RPMI7951 (cell line): ENCODE results near the gene NIBAN1. TPM values are rescaled to one million over a fixed set of nuclear protein-coding genes. Genes with fewer than 3 reads are reported as not detected.
A peak's percentile ranks its signal among the peaks of the same experiment; 100 is the strongest.
"Not testable (repeated sequence)": the region's sequence is repeated elsewhere in the genome, so short reads cannot be mapped to it uniquely, and the experiment has no call there.

Experiments
- DNase-seq: peaks from one replicate; pipeline ENCODE4 v3.0.0-alpha.2; 2012; ENCODE audit warnings: low read depth
- total RNA-seq: library from RNA; depleted of rRNA; stranded (reverse); fragments of >200 nt; shearing (Covaris generic); gene quantifications from 2 replicates; pipeline ENCODE4 v1.2.3, GENCODE V29; 2014; rRNA removed

NIBAN1 gene, protein sequence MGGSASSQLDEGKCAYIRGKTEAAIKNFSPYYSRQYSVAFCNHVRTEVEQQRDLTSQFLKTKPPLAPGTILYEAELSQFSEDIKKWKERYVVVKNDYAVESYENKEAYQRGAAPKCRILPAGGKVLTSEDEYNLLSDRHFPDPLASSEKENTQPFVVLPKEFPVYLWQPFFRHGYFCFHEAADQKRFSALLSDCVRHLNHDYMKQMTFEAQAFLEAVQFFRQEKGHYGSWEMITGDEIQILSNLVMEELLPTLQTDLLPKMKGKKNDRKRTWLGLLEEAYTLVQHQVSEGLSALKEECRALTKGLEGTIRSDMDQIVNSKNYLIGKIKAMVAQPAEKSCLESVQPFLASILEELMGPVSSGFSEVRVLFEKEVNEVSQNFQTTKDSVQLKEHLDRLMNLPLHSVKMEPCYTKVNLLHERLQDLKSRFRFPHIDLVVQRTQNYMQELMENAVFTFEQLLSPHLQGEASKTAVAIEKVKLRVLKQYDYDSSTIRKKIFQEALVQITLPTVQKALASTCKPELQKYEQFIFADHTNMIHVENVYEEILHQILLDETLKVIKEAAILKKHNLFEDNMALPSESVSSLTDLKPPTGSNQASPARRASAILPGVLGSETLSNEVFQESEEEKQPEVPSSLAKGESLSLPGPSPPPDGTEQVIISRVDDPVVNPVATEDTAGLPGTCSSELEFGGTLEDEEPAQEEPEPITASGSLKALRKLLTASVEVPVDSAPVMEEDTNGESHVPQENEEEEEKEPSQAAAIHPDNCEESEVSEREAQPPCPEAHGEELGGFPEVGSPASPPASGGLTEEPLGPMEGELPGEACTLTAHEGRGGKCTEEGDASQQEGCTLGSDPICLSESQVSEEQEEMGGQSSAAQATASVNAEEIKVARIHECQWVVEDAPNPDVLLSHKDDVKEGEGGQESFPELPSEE
- 9.7 and 9.9 TPM in 2 replicates for total RNA-seq

DNA sequence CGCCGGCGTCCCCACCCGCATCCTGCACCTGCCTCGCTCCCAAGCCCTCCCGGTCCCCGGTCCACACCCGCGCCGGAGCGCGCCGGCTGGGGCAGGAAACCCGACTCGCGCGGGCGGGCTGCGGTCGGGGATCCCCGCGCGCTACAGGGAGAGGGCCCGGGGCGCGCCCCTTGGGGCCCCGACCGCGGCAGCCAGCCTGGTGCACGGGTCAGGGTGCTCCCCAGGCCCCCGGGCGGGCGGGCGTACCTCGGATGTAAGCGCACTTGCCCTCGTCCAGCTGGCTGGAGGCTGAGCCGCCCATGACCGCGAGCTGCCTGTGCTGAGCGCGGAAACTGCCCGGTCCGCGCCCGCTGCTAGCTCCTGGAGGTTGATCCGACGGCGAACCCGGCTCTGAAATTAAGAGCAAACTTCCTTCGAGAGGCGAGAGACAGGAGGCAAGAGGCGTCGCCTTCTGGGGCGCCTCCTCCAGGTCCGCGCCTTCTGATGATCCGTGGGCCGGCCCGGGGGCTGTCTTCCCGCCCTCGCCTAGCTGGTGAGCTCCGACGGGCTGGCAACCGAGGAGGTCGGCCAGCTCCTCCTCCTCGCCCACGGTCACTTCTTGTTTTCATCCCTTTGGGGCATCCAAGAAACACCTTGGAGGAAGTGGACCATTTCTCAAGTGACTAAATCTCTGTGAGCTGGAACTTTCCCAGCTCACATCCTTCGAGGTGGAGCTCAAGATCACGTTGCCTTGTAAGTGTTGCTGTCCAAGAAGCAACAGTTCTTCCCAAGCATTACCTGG is at the start of gene NIBAN1:
NIBAN1 (minus strand) TSS at position 453 of the 781 bp plus-strand sequence; CDS start at position 301, 152 bp downstream.
- DNase-seq: peak; percentile 55

DNA sequence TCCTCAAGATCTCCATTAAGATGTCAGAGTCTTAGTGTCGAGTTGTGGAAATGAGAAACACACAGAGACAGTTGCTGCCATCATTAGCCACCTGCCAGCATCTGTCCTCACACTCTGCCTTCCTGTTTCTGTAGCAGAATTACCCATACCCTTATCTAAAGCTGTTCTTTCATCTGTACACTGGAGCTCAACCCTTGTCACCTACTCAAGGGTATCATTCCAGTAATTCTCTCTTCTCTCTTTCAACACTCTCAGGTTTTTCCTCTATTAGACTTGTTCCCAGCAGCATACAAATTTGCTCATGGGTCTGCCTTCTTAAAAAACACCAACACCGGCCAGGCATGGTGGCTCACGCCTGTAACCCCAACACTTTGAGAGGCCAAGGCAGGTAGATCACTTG is 43.7 kb upstream of the NIBAN1 start:
- no peak for DNase-seq

DNA sequence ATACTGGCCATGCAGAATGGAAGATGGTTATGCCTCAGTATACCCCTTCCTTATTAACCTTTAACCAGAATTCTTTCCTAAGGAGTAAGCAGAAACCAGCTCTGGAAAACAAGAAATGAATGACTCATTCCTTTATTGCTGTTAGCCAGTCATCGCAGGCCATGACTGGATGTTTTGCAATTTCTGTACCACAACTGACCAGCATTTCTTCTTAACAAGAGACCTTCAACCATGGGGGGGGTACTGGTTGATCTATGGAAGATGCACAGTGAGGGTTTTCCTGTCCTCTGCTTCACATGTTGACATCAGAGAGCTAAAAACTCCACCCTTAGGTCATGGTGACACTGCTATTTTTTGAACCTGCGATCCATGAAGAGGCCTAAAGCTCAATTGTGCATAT is 43.0 kb upstream of the NIBAN1 start:
- DNase-seq: peak; percentile 72

DNA sequence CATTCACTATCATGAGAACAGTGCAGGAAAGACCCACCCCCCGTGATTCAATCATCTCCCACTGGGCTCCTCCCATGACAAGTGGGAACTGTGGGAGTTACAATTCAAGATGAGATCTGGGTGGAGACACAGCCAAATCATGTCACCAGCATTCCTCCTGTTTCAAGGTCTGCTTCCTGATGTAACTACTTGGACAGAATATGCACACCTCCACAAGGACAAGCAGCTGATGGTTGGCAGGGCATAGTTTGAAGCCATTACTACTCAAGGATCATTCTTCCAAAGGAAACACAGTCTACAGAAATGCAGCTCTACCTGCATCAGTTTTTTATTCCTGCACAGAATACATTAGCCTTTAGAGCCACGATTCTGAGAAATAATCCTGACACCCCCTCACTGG is 42.6 kb upstream of the NIBAN1 start:
- DNase-seq: no peak

DNA sequence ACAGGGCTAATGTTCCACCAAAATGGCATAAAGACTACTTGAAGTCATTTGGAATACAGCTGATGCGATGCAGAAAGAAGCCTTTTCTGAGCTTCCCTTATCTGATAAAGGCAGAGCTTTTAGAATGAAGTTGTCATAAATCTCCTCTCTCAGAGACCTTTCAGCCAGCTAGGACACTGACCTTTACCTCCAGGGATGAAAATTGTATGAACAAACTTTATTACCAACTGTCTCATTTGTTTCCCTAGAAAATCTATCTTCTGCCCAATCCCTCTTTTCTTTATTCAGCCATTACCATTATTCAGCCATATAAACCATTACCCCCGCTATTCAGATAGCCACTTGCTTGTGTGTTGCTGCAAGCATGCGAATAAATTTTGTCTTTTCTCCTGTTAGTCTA is 41.3 kb upstream of the NIBAN1 start:
- no peak for DNase-seq

DNA sequence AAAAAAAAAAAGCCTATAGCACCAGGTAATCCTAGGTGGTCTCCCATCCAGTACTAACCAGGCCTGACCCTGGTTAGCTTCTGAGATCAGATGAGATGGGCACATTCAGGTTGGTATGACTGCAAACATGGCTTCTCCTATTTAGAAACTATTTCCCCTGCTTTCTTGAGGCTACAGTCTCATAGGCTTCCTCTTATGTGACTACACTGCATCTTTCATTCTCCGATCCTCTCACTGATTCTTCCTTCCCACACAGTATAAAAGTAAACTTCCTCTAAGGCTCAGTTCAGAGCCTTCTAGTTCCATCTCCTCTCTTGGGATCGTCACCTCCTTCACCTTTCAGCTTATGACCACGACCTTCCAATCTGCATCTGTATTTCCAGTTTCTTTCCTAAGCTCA is 40.6 kb upstream of the NIBAN1 start:
- DNase-seq: no peak

DNA sequence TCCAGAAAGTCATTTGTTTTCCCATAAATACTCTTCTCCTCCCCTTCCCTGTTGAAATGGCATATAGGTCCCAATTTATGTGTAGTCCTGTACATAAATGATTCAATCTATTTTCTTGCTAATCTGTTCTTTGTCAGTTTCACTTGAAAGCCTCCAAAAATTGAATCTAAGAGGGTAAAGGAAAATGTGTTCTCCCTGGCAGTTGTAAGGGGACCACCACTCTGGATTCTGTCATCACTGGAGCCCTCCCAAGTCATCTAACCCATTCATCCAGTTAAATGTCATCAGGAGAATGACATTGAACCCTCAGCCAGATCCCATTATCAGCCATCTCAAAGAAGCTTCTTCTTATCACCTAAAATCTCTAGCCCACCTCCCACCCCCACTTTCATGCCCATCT is 36.1 kb upstream of the NIBAN1 start:
- DNase-seq: no peak

DNA sequence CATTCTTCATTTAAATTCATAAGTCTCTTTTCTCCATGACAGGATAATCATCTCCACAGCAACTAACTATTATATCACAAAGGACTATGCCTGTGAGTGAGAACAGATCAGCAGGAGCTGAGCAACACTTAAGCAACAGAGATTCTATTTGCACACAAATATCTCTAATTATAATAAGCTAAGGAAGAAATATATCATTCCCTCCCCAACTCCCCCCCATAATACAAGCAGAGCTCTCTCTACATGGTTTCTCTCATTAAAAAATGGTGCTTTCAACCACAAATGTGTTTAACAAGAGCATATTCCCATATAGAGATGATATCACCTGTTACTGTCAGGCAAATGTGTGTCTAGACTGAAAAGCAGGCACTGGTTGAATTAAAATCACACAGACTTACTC is 34.5 kb upstream of the NIBAN1 start:
- DNase-seq: no peak

DNA sequence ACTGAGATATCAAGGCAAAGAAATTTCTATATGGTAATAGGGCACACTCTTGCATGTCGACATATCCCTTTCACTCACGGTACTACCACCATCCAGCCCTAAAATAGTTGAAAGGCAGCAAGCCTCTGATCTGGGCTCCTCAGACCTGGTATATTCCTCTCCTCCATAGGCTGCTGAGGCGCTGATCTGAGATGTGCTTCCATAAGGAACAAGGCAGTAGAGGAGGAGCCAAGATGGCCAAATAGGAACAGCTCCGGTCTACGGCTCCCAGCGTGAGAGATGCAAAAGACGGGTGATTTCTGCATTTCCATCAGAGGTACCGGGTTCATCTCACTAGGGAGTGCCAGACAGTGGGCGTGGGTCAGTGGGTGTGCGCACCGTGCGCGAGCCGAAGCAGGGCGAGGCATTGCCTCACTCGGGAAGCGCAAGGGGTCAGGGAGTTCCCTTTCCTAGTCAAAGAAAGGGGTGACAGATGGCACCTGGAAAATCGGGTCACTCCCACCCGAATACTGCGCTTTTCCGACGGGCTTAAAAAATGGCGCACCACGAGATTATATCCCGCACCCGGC is 27.1 kb upstream of the NIBAN1 start:
- DNase-seq: not testable (repeated sequence)

DNA sequence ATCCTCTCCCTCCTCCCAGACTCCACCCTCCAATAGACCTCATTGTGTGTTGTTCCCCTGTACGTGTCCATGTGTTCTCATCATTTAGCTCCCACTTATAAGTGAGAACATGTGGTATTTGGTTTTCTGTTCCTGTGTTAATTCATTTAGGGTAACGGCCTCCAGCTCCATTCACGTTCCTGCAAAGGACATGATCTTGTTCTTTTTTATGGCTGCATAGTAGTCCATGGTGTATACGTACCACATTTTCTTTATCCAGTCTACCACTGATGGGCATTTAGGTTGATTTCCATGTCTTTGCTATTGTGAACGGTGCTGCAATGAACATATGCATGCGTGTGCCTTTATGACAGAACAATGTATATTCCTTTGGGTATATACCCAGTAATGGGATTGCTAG is 25.7 kb upstream of the NIBAN1 start:
- DNase-seq: not testable (repeated sequence)

DNA sequence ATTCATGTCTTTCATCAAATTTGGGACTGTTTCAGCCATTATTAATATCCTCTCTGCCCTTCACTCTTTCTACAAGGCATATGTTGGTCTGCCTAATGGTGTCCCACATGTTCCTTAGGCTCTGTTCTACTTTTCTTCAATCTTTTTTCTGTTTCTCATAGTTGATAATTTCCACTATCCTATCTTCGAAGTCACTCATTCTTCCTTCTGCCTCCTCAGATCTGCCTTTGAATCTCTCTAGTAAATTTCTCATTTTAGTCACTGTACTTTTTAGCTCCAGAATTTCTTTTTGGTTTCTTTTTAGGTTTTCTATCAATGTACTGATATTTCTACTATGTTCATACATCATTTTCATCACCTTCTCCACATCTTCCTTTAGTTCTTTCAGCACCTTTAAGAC is 20.0 kb upstream of the NIBAN1 start:
- no peak for DNase-seq

DNA sequence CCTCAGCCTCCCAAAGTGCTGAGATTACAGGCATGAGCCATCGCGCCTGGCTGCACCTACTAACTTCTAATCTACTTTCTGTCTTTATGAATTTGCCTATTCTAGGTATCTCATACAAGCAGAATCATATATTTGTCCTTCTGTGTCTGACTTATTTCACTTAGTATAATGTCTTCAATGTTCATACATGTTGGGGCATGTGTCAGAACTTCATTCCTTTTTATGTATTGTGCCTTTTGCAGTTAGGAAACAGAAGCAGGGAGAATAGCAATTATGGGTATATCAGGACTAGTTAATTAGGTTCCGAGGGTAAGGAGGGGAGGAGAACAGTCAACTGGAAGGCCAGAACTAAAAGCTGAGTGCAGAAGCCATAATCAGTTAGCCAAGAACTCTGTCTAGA is 18.0 kb upstream of the NIBAN1 start:
- DNase-seq: no peak

DNA sequence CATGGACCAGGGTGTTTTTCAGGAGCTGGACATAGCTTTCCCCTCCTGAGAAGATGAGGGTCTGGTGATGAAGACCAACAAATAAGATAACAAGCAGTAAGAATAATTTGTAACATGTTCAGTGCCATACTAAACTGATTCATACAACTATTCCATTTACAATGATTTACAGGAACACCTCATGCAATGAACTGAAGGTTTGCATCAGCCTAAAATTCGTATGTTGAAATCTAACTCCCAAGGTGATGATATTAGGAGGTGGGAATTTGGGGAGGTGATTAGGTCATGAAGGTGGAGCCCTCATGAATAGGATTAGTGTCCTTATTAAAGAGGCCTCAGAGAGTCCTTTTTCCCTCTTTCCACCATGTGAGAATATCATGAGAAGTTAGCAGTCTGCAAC is 15.9 kb upstream of the NIBAN1 start:
- no peak for DNase-seq

DNA sequence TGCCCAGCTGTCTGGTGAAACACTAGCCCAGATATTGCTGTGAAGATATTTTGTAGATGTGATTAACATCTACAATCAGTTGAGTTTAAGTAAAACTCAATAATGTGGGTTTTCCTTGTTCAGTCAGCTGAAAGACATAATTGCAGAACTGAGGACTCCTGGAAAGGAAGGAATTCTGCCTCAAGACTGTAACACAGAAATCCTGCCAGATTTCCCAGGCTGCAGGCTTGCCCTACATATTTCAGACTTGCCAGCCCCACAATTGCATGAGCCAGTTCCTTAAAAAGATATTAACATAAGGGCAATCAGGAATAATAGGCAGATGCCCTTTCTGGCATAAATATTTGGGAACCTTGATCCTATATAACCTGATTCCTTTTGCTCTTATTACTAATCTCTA is 14.2 kb upstream of the NIBAN1 start:
- DNase-seq: no peak

DNA sequence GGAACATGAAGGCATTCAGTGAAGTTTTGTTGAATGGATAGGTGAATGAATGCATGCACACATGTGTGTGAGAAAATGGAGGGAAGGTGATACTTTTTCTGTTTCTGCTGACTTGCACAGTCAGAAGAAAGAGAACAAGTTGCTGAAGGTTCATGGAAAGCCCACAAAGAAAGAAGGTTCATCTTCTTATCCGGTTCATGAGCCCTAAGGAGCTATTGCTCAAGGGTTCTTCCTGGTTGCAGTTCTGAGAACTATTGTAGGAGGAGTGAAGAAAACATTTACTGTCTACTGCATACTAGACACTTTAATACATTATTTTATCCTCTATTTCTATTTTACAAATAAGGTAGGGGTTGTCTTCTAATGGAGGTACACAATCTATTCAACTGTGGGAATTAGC is 13.4 kb upstream of the NIBAN1 start:
- DNase-seq: no peak

DNA sequence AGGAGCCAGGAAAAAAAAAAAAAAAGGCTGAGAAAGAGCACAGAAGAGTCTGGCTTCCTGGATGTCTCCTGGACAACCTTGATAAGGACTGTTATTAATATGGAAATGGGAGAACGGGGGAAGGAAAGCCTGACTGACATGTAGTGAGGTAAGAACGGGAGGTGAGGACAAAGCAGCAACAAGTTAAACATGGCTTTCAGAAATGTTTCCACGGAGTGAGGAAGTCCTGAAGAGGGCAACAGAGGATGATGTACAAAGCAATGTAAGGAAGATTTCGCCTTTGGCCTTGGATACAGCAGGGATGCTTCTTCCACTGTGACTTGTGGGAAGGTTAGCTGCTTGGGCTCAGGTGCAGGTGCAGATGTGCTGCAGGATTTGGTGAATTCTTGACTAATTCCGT is 11.9 kb upstream of the NIBAN1 start:
- peak; percentile 25 for DNase-seq

DNA sequence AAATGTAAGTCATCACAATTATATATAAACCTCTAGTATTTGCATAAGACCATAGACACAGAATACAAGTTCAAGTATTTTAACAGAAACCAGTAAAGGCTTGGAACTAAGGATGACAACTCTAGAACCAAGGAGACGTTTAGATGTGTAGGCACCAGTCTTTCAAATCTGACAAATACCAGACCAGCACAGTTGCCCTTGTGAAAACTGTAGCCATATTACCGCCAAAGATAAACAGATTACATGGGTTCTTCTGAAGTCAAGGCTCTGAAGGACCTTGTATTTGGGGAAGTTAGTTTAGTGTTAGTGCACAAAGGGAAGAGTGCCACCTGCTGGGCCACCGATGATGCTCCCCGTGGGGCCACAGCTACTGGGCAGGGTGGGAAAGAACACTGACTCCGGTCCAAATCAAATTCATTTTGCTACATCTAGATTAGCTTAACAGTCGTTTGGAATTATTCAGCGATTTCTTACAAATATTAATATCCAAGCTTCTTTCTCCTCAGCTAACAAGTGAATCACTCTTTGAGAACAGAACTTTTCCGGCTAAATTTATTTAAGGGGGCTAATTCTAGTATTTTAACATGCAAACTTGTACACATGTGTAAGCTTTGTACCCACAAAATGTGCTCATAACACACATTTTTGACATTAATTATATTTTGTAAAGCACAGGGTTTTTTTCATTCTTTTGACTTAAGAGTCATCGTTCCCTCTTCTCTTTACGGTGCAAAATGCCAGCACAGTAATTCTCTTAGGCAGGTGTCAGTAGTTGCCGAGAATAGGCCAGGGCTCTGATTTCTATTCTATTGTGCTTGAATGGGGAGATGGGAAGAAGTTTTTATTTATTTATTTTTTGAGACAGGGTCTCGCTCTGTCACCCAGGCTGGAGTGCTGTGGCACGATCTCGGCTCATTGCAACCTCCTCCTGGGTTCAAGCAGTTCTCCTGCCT is 8.0 kb upstream of the NIBAN1 start:
- DNase-seq: peak; percentile 70

DNA sequence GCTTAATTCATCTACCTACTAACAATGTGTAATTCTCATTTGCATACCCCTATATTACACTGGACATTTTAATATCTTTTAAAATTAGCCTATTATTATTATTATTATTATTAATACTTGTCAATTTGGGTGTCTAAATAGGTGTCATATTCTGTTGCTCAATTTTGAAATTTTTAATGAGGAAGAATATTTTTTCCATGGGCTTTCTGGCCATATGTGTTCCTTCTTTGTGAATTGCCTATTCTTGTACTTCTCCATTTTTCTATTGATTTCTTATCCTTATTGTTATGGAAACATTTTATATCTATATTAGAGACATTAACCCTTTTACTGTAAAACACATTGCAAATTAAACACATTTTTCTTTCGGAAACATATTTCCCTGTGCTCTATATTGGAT is 6.4 kb upstream of the NIBAN1 start:
- DNase-seq: no peak

DNA sequence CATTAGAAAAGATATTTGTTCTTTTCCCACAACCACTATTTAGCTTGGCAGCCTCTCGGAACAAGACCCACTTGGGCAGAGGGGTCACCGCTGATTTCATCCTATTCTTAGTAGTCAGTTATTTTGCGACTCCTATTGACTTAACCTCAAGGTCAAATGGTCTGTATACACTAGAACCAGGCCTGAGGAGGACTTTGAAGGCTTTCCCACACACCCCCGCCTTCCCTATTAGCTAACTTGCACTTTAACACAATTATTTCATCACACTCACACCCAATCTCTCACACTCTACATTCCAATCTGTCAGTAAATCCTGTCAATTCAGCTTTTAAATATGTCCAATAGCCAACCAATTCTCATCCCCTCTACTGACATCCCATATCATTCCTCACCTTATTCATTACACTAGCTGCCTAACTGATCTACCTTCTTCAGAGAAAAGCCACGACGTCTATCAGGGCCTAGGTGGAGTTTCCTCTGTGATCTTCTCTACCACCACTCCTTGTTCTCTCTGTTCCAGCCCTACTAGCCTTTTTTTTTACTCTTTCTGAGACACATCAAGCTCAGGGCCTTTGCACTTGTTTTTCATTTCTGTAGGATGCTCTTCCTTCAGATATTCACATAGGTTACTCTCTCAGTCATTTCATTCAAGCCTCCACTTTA is 1.0 kb upstream of the NIBAN1 start:
- DNase-seq: no peak

DNA sequence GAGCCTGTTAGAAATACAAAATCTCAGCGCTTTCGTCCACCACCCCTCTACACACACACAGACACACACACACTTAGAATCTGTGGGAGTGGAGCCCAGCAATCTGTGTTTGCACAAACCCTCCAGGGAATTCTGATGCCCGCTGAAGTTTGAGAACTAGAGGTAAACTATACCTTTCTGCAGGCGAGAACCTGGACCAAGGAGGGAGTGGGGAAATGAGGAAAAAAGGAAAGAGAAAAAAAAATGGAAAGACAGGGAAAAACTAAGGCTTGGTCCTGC is 468 bp upstream of the NIBAN1 start:
- DNase-seq: no peak
